CD4-positive, CD25-positive, alpha-beta regulatory T cell (primary cell): ENCODE data around the gene SGPP2. TPM values are rescaled to one million over a fixed set of nuclear protein-coding genes. Genes with fewer than 3 reads are reported as not detected.

Experiments used
- ATAC-seq, 2 donors: fragments of 150-1000 bp; cut with Tn5 transposase; one replicate each; pipeline ENCODE4 v1.10.0; 2021; ENCODE audit warnings: low read depth in 2 of 2, moderate number of reproducible peaks in 2 of 2, moderate library complexity in 1 of 2
- DNase-seq, 3 donors: peaks; one replicate each; pipeline versions ENCODE4 v3.0.0 to v3.0.0-alpha.2; 2012 to 2022; ENCODE audit warnings: mixed read lengths in 1 of 3
- H3K27ac ChIP-seq: one replicate; pipeline ENCODE4 v1.7.0; 2013; ENCODE audit warnings: mild to moderate bottlenecking, low read length; ENCODE audit not compliant: insufficient read depth, poor library complexity, severe bottlenecking
- H3K27me3 ChIP-seq: one replicate; pipeline ENCODE4 v1.7.0; 2013; ENCODE audit warnings: low read length; ENCODE audit not compliant: control insufficient read depth, insufficient read depth
- H3K36me3 ChIP-seq: one replicate; pipeline ENCODE4 v1.7.0; 2013; ENCODE audit warnings: mild to moderate bottlenecking, low read length, moderate library complexity; ENCODE audit not compliant: control insufficient read depth, insufficient read depth
- H3K4me1 ChIP-seq: 2 replicates; pipeline ENCODE4 v1.7.0; 2013; ENCODE audit warnings: mild to moderate bottlenecking, low read length; ENCODE audit not compliant: insufficient read depth, control insufficient read depth, poor library complexity, severe bottlenecking
- H3K4me3 ChIP-seq: one replicate; pipeline ENCODE4 v1.7.0; 2013; ENCODE audit warnings: low read depth, mild to moderate bottlenecking, low read length, moderate library complexity
- H3K9me3 ChIP-seq, 2 experiments: 1 replicate in 1 of 2; 2 replicates in 1 of 2; pipeline ENCODE4 v1.7.0; 2013; ENCODE audit warnings: low read length in 2 of 2, mild to moderate bottlenecking in 1 of 2, moderate library complexity in 1 of 2; ENCODE audit not compliant: control insufficient read depth in 2 of 2
- H3K27ac Mint-ChIP-seq, 3 donors: one replicate each; pipeline ENCODE4 v1.8.0; 2020 to 2022; ENCODE audit warnings: mild to moderate bottlenecking in 3 of 3, mixed read lengths in 3 of 3, moderate library complexity in 2 of 3
- H3K27me3 Mint-ChIP-seq: one replicate; pipeline ENCODE4 v1.8.0; 2022; ENCODE audit warnings: mild to moderate bottlenecking, mixed read lengths
- H3K36me3 Mint-ChIP-seq: one replicate; pipeline ENCODE4 v1.8.0; 2020; ENCODE audit warnings: mixed read lengths
- H3K4me1 Mint-ChIP-seq, 4 donors: one replicate each; pipeline ENCODE4 v1.8.0; 2020 to 2022; ENCODE audit warnings: mixed read lengths in 4 of 4, mild to moderate bottlenecking in 1 of 4
- H3K4me3 Mint-ChIP-seq, 4 donors: one replicate each; pipeline ENCODE4 v1.8.0; 2020 to 2022; ENCODE audit warnings: mild to moderate bottlenecking in 4 of 4, mixed read lengths in 4 of 4, moderate library complexity in 3 of 4
- H3K9me3 Mint-ChIP-seq, 7 donors: one replicate each; pipeline ENCODE4 v1.8.0; 2020 to 2022; ENCODE audit warnings: mixed read lengths in 7 of 7, mild to moderate bottlenecking in 3 of 7, moderate library complexity in 2 of 7
- polyA plus RNA-seq, 4 donors: library from polyadenylated mRNA; unstranded; fragments of 300-500 nt; fragmentation: Illumina TruSeq; gene quantifications; one replicate each; pipeline ENCODE4 v1.2.3, GENCODE V29; 2021
- total RNA-seq: library from RNA; stranded (reverse); gene quantifications from one replicate; pipeline ENCODE4 v1.2.3, GENCODE V29; 2022

The SGPP2 gene
- total and polyA plus RNA-seq, 5 donors from 2014 or later: 2.7 to 8.3 (median 4.9) TPM

- no peak for DNase-seq
- no peak overlapping the region for H3K27ac ChIP-seq
- H3K4me3 Mint-ChIP-seq: no peak overlapping the region
- no peaks in the 10 kb centered on the region for H3K27me3 ChIP-seq
- no peaks in the 10 kb centered on the region for H3K36me3 ChIP-seq
- H3K4me1 ChIP-seq: peaks cover 3% of the 10 kb centered on the region
- H3K9me3 ChIP-seq: no peaks in the 10 kb centered on the region
- H3K27me3 Mint-ChIP-seq: no peaks in the 10 kb centered on the region
- no peak overlapping the region for H3K27ac Mint-ChIP-seq
- H3K9me3 Mint-ChIP-seq: peaks cover 0 to 1% (median 0%) of the 10 kb centered on the region in 7 donors
- ATAC-seq: no peak
- peaks cover 16 to 36% (median 20%) of the 10 kb centered on the region in 4 donors for H3K4me1 Mint-ChIP-seq
- H3K36me3 Mint-ChIP-seq: peaks cover 18% of the 10 kb centered on the region
- no peak overlapping the region for H3K4me3 ChIP-seq
Observed at GRCh38 chr2:222452422-222452950, 28.1 kb downstream of the SGPP2 start.

GRCh38 chr2:222456479-222457077 lies 32.2 kb downstream of the SGPP2 start:
- Histone ChIP-seq H3K9me3 (no peaks in the 10 kb centered on the region), H3K27me3 (no peaks in the 10 kb centered on the region), H3K27ac (no peak overlapping the region), H3K4me1 (peaks cover 3% of the 10 kb centered on the region), H3K4me3 (no peak overlapping the region), H3K36me3 (no peaks in the 10 kb centered on the region)
- ATAC-seq: no peak
- no peak overlapping the region for H3K4me3 Mint-ChIP-seq
- no peaks in the 10 kb centered on the region for H3K27me3 Mint-ChIP-seq
- no peak overlapping the region for H3K27ac Mint-ChIP-seq
- H3K4me1 Mint-ChIP-seq: peaks cover 8 to 13% (median 11%) of the 10 kb centered on the region in 4 donors
- no peaks in the 10 kb centered on the region for H3K9me3 Mint-ChIP-seq
- peaks cover 16% of the 10 kb centered on the region for H3K36me3 Mint-ChIP-seq
- no peak for DNase-seq

- H3K27ac Mint-ChIP-seq: no peak overlapping the region
- Histone ChIP-seq H3K36me3 (no peaks in the 10 kb centered on the region), H3K27ac (no peak overlapping the region), H3K9me3 (no peaks in the 10 kb centered on the region), H3K27me3 (no peaks in the 10 kb centered on the region), H3K4me3 (no peak overlapping the region), H3K4me1 (peaks cover 3% of the 10 kb centered on the region)
- no peak overlapping the region for H3K4me3 Mint-ChIP-seq
- peaks cover 5% of the 10 kb centered on the region for H3K36me3 Mint-ChIP-seq
- no peak for DNase-seq
- no peaks in the 10 kb centered on the region for H3K27me3 Mint-ChIP-seq
- H3K9me3 Mint-ChIP-seq: peaks cover 0 to 1% (median 0%) of the 10 kb centered on the region in 7 donors
- no peak for ATAC-seq
- H3K4me1 Mint-ChIP-seq: peaks cover 4 to 12% (median 6%) of the 10 kb centered on the region in 4 donors
Observed at GRCh38 chr2:222459983-222460382, 35.6 kb downstream of the SGPP2 start.

GRCh38 chr2:222465746-222466145 lies 41.4 kb downstream of the SGPP2 start:
- no peaks in the 10 kb centered on the region for H3K36me3 ChIP-seq
- peaks cover 12% of the 10 kb centered on the region for H3K36me3 Mint-ChIP-seq
- no peak overlapping the region for H3K4me3 ChIP-seq
- peaks cover 0 to 13% (median 6%) of the 10 kb centered on the region in 4 donors for H3K4me1 Mint-ChIP-seq
- H3K4me3 Mint-ChIP-seq: no peak overlapping the region
- H3K9me3 ChIP-seq: no peaks in the 10 kb centered on the region
- no peaks in the 10 kb centered on the region for H3K27me3 ChIP-seq
- H3K4me1 ChIP-seq: no peaks in the 10 kb centered on the region
- H3K9me3 Mint-ChIP-seq: peaks cover 0 to 1% (median 0%) of the 10 kb centered on the region in 7 donors
- no peaks in the 10 kb centered on the region for H3K27me3 Mint-ChIP-seq
- peak overlapping the region in 1 of 3 donors; percentile 5 for H3K27ac Mint-ChIP-seq
- no peak for DNase-seq
- no peak overlapping the region for H3K27ac ChIP-seq
- no peak for ATAC-seq

GRCh38 chr2:222468346-222468745 lies 44.0 kb downstream of the SGPP2 start:
- Mint-ChIP-seq H3K27ac (no peak overlapping the region), H3K4me3 (no peak overlapping the region), H3K27me3 (no peaks in the 10 kb centered on the region), H3K36me3 (peaks cover 10% of the 10 kb centered on the region), H3K4me1 (peaks cover 0 to 13% (median 5%) of the 10 kb centered on the region in 4 donors), H3K9me3 (no peaks in the 10 kb centered on the region)
- H3K27ac ChIP-seq: no peak overlapping the region
- no peak for ATAC-seq
- DNase-seq: no peak
- H3K9me3 ChIP-seq: no peaks in the 10 kb centered on the region
- no peaks in the 10 kb centered on the region for H3K27me3 ChIP-seq
- no peaks in the 10 kb centered on the region for H3K36me3 ChIP-seq
- H3K4me3 ChIP-seq: no peak overlapping the region
- H3K4me1 ChIP-seq: no peaks in the 10 kb centered on the region

- no peaks in the 10 kb centered on the region for H3K9me3 Mint-ChIP-seq
- Histone ChIP-seq H3K4me1 (no peaks in the 10 kb centered on the region), H3K9me3 (no peaks in the 10 kb centered on the region), H3K36me3 (peaks cover under 1% of the 10 kb centered on the region), H3K27me3 (no peaks in the 10 kb centered on the region), H3K4me3 (no peak overlapping the region), H3K27ac (no peak overlapping the region)
- H3K36me3 Mint-ChIP-seq: peaks cover 10% of the 10 kb centered on the region
- no peak overlapping the region for H3K27ac Mint-ChIP-seq
- DNase-seq (no peak), ATAC-seq (no peak)
- H3K27me3 Mint-ChIP-seq: no peaks in the 10 kb centered on the region
- peaks cover 0 to 11% (median 5%) of the 10 kb centered on the region in 4 donors for H3K4me1 Mint-ChIP-seq
- no peak overlapping the region for H3K4me3 Mint-ChIP-seq
Observed at GRCh38 chr2:222470802-222471468, 46.6 kb downstream of the SGPP2 start.

GRCh38 chr2:222477962-222478608 lies 53.7 kb downstream of the SGPP2 start:
- Histone ChIP-seq H3K4me1 (no peaks in the 10 kb centered on the region), H3K27me3 (no peaks in the 10 kb centered on the region), H3K9me3 (no peaks in the 10 kb centered on the region), H3K36me3 (peaks cover 3% of the 10 kb centered on the region), H3K4me3 (no peak overlapping the region), H3K27ac (no peak overlapping the region)
- H3K36me3 Mint-ChIP-seq: no peaks in the 10 kb centered on the region
- H3K4me1 Mint-ChIP-seq: peaks cover 0 to 9% (median 1%) of the 10 kb centered on the region in 4 donors
- H3K27ac Mint-ChIP-seq: no peak overlapping the region
- no peaks in the 10 kb centered on the region for H3K9me3 Mint-ChIP-seq
- DNase-seq (no peak), ATAC-seq (no peak)
- no peak overlapping the region for H3K4me3 Mint-ChIP-seq
- no peaks in the 10 kb centered on the region for H3K27me3 Mint-ChIP-seq
